ENCODE measurements around the gene BUD23.

The BUD23 gene

GRCh38 chr7:73703225-73703624 lies 19.8 kb downstream of the BUD23 start:
- no peaks in the 10 kb centered on the region for H3K9me3 ChIP-seq (ENCODE audit: control insufficient read depth, low read length)
- H3K9ac ChIP-seq: no peak overlapping the region
- no peak overlapping the region for H3K4me2 ChIP-seq (ENCODE audit: low read length)
- no peak overlapping the region for H2AFZ ChIP-seq
- no peak overlapping the region for H3K27ac ChIP-seq
- H3K4me3 ChIP-seq (ENCODE audit: low read depth, low read length): no peak overlapping the region
- no peaks in the 10 kb centered on the region for H3K36me3 ChIP-seq (ENCODE audit: control insufficient read depth, insufficient read depth, low read length)
- no peak for TF ChIP-seq CTCF (IDR thresholded peaks at IDR 0.05)
- no peaks in the 10 kb centered on the region for H3K27me3 ChIP-seq (ENCODE audit: control insufficient read depth, insufficient read depth, low read length)
- H3K4me1 ChIP-seq: no peaks in the 10 kb centered on the region
- H3K79me2 ChIP-seq: no peaks in the 10 kb centered on the region

GRCh38 chr7:73703757-73704639 lies 20.6 kb downstream of the BUD23 start:
- no peak for TF ChIP-seq CTCF (IDR thresholded peaks at IDR 0.05)
- H2AFZ ChIP-seq: no peak overlapping the region
- H3K9ac ChIP-seq: no peak overlapping the region
- H3K4me1 ChIP-seq: no peaks in the 10 kb centered on the region
- H3K27me3 ChIP-seq (ENCODE audit: control insufficient read depth, insufficient read depth, low read length): no peaks in the 10 kb centered on the region
- no peaks in the 10 kb centered on the region for H3K36me3 ChIP-seq (ENCODE audit: control insufficient read depth, insufficient read depth, low read length)
- H3K79me2 ChIP-seq: no peaks in the 10 kb centered on the region
- H3K27ac ChIP-seq: no peak overlapping the region
- no peak overlapping the region for H3K4me2 ChIP-seq (ENCODE audit: low read length)
- no peak overlapping the region for H3K4me3 ChIP-seq (ENCODE audit: low read depth, low read length)
- no peaks in the 10 kb centered on the region for H3K9me3 ChIP-seq (ENCODE audit: control insufficient read depth, low read length)

DNA sequence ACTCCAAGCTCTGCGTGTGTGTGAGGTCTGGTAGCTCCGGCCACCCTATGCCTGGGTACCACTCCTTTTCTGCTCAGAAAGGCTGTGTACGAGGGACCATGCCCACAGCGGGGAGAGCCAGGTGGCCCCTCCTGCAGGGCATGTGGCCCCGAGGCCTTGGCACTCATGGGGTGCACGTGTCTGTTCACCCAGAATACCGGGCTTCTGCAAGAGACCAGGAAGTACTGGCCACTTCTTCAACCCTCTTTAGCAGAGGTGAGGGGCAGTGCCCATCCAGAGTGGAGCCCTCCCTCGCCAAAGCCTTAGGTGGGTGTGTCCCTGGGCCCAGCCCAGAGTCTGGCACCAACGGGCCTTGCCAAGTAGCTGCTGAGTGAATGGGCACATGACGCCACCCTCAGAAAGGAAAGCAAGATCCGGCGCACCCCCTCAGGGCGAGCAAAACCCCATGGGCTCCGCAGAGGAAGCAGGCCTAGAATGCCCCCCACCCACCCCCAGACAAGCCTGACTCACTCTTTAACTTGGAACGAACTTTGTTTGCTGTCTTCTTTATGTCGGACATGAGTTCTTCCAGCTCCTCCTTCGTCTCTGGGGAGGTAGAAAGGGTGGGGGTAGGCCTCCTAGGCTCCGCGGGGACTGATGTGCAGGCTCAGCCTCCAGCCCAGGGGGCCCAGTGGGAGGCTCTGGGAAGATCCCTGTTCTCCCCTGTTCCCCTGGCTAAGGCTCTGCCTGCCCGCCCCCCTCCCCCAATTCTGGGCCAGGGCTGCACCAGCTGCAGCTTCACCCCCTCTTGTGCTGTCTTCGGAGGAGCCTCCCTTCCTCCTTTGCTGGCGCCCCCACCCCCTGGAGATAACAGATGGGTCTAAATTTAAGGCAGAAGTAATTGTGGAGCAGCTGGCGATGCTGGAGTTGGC lies 21.5 kb downstream of the BUD23 start:
- H3K79me2 ChIP-seq: no peaks in the 10 kb centered on the region
- no peak overlapping the region for H3K4me2 ChIP-seq (ENCODE audit: low read length)
- no peaks in the 10 kb centered on the region for H3K27me3 ChIP-seq (ENCODE audit: control insufficient read depth, insufficient read depth, low read length)
- H3K9me3 ChIP-seq (ENCODE audit: control insufficient read depth, low read length): no peaks in the 10 kb centered on the region
- no peak overlapping the region for H3K27ac ChIP-seq
- H3K4me3 ChIP-seq (ENCODE audit: low read depth, low read length): no peak overlapping the region
- no peak overlapping the region for H3K9ac ChIP-seq
- TF ChIP-seq CTCF (IDR thresholded peaks at IDR 0.05): no peak
- no peak overlapping the region for H2AFZ ChIP-seq
- no peaks in the 10 kb centered on the region for H3K36me3 ChIP-seq (ENCODE audit: control insufficient read depth, insufficient read depth, low read length)
- no peaks in the 10 kb centered on the region for H3K4me1 ChIP-seq

GRCh38 chr7:73705551-73705920 lies 22.1 kb downstream of the BUD23 start:
- Histone ChIP-seq H3K27me3 (ENCODE audit: control insufficient read depth, insufficient read depth, low read length) (no peaks in the 10 kb centered on the region), H3K9me3 (ENCODE audit: control insufficient read depth, low read length) (no peaks in the 10 kb centered on the region), H3K79me2 (no peaks in the 10 kb centered on the region), H2AFZ (no peak overlapping the region), H3K4me2 (ENCODE audit: low read length) (no peak overlapping the region), H3K4me3 (ENCODE audit: low read depth, low read length) (no peak overlapping the region), H3K27ac (no peak overlapping the region), H3K4me1 (no peaks in the 10 kb centered on the region), H3K9ac (no peak overlapping the region), H3K36me3 (ENCODE audit: control insufficient read depth, insufficient read depth, low read length) (no peaks in the 10 kb centered on the region)
- TF ChIP-seq CTCF (IDR thresholded peaks at IDR 0.05): no peak

All from parathyroid adenoma (tissue), 2 donors.